8988T (cell line): ENCODE measurements around the gene FBH1.
"Not testable (repeated sequence)": the region's sequence is repeated elsewhere in the genome, so short reads cannot be mapped to it uniquely, and the experiment has no call there.

ENCODE experiments used
- DNase-seq: peaks from one replicate; pipeline ENCODE4 v3.0.0; 2011

Gene FBH1

GRCh38 chr10:5904227-5904626, 14.2 kb downstream of the FBH1 start:
- DNase-seq, result no peak

GRCh38 chr10:5905854-5906507, 15.9 kb downstream of the FBH1 start:
- no peak for DNase-seq

- DNase-seq, result no peak
Observed at GRCh38 chr10:5906651-5907050, 16.6 kb downstream of the FBH1 start.

GRCh38 chr10:5908676-5909075, 18.6 kb downstream of the FBH1 start:
- not testable (repeated sequence) for DNase-seq

GRCh38 chr10:5910323-5911100, 20.5 kb downstream of the FBH1 start:
- no peak for DNase-seq

GRCh38 chr10:5911670-5912069, 21.6 kb downstream of the FBH1 start:
- DNase-seq, result no peak

GRCh38 chr10:5913736-5914135, 23.7 kb downstream of the FBH1 start:
- no peak for DNase-seq

GRCh38 chr10:5915451-5915850, 25.4 kb downstream of the FBH1 start:
- DNase-seq, result no peak

- DNase-seq, result no peak
Observed at GRCh38 chr10:5917305-5917704, 27.3 kb downstream of the FBH1 start.

- DNase-seq, result no peak
Observed at GRCh38 chr10:5918763-5919162, 28.7 kb downstream of the FBH1 start.

GRCh38 chr10:5919568-5919967, 29.5 kb downstream of the FBH1 start:
- DNase-seq, result no peak

GRCh38 chr10:5921746-5922145, 31.7 kb downstream of the FBH1 start:
- DNase-seq, result no peak

- no peak for DNase-seq
Observed at GRCh38 chr10:5924889-5925288, 34.8 kb downstream of the FBH1 start.

GRCh38 chr10:5927306-5927705, 37.3 kb downstream of the FBH1 start:
- no peak for DNase-seq

- no peak for DNase-seq
Observed at GRCh38 chr10:5929442-5929841, 39.4 kb downstream of the FBH1 start.

GRCh38 chr10:5930272-5930671, 40.2 kb downstream of the FBH1 start:
- DNase-seq, result no peak

- no peak for DNase-seq
Observed at GRCh38 chr10:5932345-5932744, 42.3 kb downstream of the FBH1 start.

GRCh38 chr10:5933909-5934546, 44.0 kb downstream of the FBH1 start:
- DNase-seq, result no peak

GRCh38 chr10:5935628-5936027, 45.6 kb downstream of the FBH1 start:
- no peak for DNase-seq

GRCh38 chr10:5937016-5937415, 47.0 kb downstream of the FBH1 start:
- no peak for DNase-seq

- DNase-seq, result no peak
Observed at GRCh38 chr10:5938291-5938690, 48.2 kb downstream of the FBH1 start.

- DNase-seq, result no peak
Observed at GRCh38 chr10:5940807-5941218, 50.8 kb downstream of the FBH1 start.

GRCh38 chr10:5941579-5941978, 51.5 kb downstream of the FBH1 start:
- no peak for DNase-seq

- DNase-seq, result no peak
Observed at GRCh38 chr10:5942001-5942400, 52.0 kb downstream of the FBH1 start.
